ENCODE results near the gene ZCCHC14.
"Not testable (repeated sequence)": the region's sequence is repeated elsewhere in the genome, so short reads cannot be mapped to it uniquely, and the experiment has no call there.

The ZCCHC14 gene

DNA sequence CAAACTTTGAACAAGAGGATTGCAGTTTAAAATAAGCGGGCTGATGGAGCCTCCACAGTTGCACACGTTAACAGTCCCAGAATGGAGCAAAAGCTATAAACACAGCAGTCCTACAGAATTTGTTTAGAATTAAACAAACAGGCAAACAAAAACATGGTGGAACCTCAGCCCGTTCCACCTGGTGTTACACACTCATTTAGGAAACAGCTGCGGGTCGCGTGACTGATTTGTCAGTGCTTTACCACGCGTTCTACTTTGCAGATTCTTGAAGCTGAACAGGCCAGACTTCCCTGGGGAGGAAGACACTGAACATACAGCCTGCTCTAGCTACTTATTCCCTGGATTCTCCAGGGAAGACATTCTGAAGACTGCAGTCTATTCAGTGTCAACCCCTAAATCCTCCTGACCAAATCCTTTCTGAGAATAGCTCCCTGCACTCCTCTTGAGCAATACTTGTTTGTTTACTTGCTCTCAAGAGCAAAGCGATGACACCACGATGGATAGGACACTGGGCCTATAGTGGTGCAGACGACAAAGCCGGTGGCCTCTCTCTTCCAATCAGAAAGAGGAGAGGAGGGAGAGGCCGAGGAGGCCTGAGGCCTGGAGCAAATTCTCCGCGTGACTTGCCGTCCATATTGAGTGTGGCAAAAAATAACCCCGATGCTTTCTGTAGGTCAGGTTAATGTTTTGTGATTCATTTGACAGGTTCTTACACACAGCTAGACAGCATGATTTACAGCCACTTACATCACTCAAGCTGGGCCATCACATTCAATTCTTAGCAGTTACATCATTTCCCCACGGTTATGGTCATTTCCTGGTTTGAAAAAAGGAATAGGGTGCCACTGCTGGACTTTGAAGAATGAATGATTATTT is 104.6 kb downstream of the ZCCHC14 start:
- DNase-seq, result peak in 57 of 58 donors; percentile 49 to 98 (median 89)

GRCh38 chr16:87384875-87385167 is 108.0 kb downstream of the ZCCHC14 start:
- DNase-seq, result not testable (repeated sequence)

GRCh38 chr16:87384162-87384874 is 108.5 kb downstream of the ZCCHC14 start:
- DNase-seq, result peak in 21 of 58 donors; percentile 57 to 83 (median 73)

GRCh38 chr16:87383505-87384161 is 109.2 kb downstream of the ZCCHC14 start, which contains the start of gene FBXO31:
FBXO31 (minus strand) TSS chr16:87383776; CDS start chr16:87383744, 32 bp downstream.
- DNase-seq, result peak; percentile 55 to 96 (median 90)

DNA sequence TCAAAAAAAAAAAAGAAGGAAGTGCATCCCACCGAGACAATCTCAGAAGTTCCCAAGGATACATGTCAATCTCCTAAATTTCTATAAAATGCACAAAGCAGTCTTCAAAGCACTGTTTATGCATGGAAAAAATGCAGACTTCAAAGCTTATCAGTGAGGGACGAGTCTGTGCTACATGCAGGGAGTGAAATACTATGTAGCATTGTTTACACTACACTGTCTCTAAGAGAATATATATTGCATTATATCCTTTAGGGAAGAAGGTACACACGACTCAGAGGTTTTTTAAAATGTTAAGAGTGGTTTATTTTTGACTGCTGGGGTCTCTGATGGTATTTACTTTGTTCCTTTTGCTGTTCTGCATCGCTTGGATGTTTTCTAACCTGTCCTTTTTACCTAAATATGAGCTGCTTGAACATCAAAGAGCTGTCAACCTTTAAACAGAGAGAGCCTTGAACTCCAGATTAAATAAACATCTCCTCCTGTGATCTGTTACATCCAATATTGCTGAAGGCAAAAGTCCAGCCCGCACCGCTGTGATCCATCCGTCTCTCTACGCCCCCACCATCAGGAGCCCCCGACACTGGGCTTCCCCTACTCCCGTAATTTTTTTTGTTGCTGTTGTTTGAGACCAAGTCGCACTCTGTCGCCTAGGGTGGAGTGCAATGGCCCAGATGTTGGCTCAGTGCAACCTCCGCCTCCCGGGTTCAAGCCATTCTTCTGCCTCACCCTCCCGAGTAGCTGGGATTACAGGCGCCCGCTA is 110.6 kb downstream of the ZCCHC14 start:
- peak in 1 of 58 donors; percentile 5 for DNase-seq

DNA sequence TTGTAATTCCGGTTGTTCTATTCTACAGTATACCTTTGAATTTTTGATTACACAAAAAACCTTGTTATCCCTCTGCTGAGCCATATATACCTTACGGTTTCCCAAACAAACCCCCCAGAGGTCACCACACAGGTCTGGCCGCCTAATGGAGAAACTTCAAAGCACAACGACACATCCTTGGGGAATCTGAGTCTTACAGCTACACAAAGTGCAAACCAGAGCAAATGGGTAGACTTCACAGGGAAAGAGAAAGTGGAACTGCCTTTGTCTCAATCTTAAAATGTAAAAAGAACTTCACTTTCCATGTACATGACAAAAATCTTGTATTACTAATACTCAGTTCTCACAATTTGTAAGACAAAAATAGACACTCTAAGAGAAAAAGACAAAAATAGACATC is 111.9 kb downstream of the ZCCHC14 start:
- DNase-seq, result no peak

DNA sequence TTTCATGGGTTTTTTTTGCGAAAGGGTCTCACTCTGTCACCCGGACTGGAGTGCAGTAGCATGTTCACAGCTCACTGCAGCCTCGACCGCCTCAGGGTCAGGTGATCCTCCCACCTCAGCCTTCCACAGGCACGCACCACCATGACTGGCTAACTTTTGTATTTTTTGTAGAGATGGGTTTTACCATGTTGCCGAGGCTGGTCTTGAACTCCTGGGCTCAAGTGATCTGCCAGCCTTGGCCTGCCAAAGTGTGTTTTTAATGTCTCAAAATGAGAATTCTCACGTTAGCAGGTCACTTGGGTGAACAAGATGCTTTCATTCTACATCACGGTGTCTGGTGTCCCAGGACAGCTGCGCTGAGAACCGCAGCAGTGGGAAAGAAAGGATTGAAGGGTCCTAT is 112.4 kb downstream of the ZCCHC14 start:
- DNase-seq, result no peak

GRCh38 chr16:87379312-87379752 is 113.5 kb downstream of the ZCCHC14 start:
- DNase-seq, result not testable (repeated sequence)

DNA sequence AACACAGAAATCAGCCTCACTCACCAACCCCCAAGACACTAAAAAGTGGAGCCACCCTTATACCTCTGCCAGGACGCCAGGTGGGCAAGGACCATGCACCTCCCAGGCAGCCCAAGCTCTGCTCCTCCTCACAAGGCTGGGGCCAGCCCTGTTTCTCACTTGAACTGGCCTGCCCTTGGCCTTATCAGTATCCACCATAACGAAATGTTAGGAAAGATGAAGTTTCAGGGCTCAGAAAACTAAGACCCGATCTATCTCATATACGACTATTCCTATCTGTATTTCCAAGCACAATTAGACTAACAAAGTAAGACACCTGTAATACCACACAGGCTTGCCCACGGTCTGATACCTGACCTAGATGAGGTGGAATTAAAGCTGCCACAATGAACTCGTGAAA is 116.2 kb downstream of the ZCCHC14 start:
- DNase-seq, result no peak

GRCh38 chr16:87375426-87376135 is 117.2 kb downstream of the ZCCHC14 start:
- DNase-seq, result no peak

DNA sequence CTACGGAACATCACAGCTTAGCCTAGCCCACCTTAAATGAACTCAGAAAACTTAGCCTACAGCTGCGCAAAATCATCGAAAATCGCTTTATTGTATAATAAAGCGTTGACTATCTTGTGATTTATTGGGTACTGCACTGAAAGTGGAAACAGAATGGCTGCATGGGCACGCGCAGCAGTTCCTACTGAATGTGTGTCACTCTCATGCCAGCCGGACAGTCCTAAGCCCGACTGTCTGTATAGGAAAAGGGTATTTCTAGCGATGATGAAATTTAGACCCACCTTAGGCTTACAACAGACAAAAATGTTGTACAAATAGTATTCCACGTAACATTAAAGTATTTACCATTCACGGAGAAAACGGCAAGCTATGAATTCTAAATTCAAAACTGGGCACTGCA is 118.5 kb downstream of the ZCCHC14 start:
- DNase-seq, result no peak

DNA sequence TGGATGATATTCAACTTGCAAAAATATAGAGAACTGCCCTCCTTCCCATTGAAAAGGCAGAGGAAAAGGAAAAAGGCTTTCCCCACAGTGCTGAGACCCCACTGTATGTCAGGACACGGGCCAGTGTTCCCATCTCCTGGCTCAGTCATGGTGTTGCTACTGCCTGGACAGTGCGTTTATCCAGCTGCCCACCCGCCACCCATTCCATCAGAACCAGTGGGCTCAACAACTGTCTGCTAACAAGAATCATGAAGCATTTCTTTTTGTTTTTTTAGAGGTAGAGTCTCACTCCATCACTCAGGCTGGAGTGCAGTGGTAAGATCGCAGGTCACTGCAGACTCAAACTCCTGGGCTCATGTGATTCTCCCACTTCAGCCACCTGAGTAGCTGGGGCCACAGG is 120.5 kb downstream of the ZCCHC14 start:
- DNase-seq, result no peak

DNA sequence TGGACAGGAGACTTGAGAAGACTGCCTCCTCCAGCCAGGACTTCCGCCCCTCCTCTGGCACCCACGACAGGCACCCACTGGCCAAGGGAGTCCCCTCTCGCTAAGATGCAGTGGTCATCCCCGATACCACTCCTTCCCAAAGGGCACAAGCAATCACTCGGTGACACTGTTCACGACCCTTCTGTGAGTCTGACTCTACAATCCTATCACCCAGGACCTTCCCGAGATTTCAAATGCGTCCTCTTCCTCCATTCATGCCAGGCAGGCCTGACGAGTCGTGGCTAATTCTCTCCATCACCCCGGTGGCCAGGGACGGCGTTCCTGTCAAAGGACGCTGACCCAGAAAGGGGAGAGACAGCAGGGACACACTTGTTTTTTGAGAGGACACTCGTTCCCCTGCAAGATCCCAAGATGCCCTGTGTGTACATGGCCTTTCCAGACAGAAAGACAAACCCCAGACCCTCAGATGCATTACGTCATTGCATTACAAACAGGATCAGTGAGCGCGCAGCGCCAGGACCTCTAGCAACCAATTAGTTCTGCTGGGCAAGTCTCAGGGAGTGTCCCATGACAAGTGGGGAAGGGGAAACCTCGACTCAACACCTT is 121.5 kb downstream of the ZCCHC14 start:
- DNase-seq, result no peak

GRCh38 chr16:87369796-87370719 is 122.8 kb downstream of the ZCCHC14 start:
- peak in 2 of 58 donors; percentile 18 to 26 for DNase-seq

DNA sequence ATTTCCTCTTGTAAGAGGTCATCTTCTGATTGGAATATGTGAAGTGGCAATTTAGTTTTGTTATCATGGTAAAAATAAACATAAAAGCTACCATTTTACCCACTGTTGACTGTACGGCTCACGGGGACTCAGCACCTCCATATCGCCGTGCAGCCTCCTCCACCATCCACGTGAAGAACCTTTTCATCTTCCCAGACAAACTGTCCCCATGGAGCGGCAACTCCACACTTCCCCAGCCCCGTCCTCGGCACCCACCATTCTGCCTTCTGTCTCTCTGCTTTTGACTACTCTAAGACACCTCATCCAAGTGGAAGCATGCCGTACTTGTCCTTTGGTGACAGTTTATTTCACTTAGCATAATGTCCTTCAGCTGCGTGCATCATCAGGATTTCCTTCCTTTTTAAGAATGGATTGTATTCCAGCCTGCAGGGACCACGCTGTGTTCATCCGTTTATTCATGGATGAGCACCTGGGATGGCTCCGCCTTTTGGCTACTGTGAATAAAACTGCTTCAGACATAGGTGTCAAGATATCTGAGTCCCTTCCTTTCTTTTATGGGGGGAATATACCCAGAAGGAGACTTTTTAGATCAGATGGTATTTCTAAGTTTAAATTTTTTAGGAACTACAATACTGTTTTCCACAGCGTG is 123.6 kb downstream of the ZCCHC14 start:
- DNase-seq, result no peak

DNA sequence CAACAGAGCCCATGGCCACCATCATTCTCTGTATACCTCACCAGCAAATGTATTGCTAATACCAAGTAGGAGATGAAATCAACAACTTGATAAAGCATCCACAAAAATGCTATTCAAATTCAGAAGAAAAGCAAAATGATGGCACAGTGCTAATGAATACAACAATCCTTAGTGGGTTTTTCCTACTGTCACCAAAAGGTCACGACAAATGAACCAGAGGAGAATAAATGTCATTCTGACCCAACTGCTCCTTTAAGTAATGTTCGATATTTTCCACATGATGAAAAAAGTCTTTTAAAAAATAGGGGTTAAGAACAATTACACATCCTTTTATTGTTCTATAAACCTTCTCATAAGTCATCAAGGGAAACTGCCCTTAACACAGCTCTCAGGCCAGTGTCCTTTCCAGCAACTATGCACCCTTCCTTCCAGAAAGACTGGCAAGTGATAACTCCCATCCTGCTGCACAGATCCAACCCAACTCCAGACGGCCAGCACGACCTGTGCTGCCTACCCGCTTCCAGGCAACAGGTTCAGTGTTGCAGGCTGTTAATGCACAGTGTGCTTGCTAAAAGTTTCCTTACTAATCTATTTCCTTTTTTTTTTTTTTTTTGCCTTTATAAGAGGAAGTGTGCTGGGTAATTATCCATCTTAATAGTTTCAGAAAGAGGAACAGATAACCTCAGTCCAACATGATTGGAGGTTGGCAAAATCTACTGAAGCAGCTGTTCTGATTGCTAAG is 124.6 kb downstream of the ZCCHC14 start:
- DNase-seq, result no peak

- DNase-seq, result no peak
Measured at GRCh38 chr16:87367529-87367928, 125.3 kb downstream of the ZCCHC14 start.

DNA sequence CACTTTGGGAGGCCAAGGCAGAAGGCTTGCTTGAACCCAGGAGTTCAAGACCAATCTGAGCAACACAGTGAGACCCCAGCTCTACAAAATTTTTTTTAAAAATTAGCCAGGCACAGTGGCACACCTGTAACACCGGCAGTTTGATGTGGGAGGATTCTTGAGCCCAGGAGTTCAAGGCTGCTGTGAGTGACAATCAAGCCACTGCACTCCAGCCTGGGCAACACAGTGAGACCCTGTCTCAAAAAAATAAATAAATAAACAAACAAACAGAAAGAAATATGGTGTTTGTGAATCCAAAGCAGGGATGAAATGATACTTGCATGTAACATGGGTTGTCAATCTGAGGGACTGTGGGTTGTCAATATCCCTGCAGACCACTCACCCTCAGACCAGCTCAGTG is 125.9 kb downstream of the ZCCHC14 start:
- DNase-seq, result no peak

All from anterior cingulate cortex (tissue), 58 donors.